Hepatocyte (in vitro differentiated cells): ENCODE data around the gene TMEM165. TPM values are rescaled to one million over a fixed set of nuclear protein-coding genes. Genes with fewer than 3 reads are reported as not detected.

ENCODE experiments used
- DNase-seq: peaks from one replicate; pipeline ENCODE4 v3.0.0-alpha.2; 2016; ENCODE audit warnings: low spot score
- H2AFZ ChIP-seq: fragments of 200-600 bp; sonication (generic); 2 replicates; pipeline ENCODE4 v1.6.0; 2016; ENCODE audit warnings: antibody characterized with exemption, mild to moderate bottlenecking
- H3K27ac ChIP-seq: fragments of 200-600 bp; sonication (generic); 2 replicates; pipeline ENCODE4 v1.5.1; 2016; ENCODE audit warnings: mild to moderate bottlenecking
- H3K27me3 ChIP-seq: fragments of 200-600 bp; sonication (generic); 2 replicates; pipeline ENCODE4 v1.6.1; 2016
- H3K36me3 ChIP-seq: fragments of 200-600 bp; sonication (generic); replicated peaks from 2 replicates; pipeline ENCODE4 v1.5.1; 2016; ENCODE audit warnings: low read depth; ENCODE audit not compliant: insufficient read depth
- H3K4me1 ChIP-seq: fragments of 200-600 bp; sonication (generic); 2 replicates; pipeline ENCODE4 v1.5.1; 2016; ENCODE audit warnings: mild to moderate bottlenecking, moderate library complexity; ENCODE audit not compliant: insufficient read depth
- H3K4me2 ChIP-seq: fragments of 200-600 bp; sonication (generic); 2 replicates; pipeline ENCODE4 v1.6.0; 2016
- H3K4me3 ChIP-seq: fragments of 200-600 bp; sonication (generic); 2 replicates; pipeline ENCODE4 v1.5.1; 2016; ENCODE audit warnings: mild to moderate bottlenecking
- H3K79me2 ChIP-seq: fragments of 200-600 bp; sonication (generic); 2 replicates; pipeline ENCODE4 v1.6.0; 2017; ENCODE audit warnings: mild to moderate bottlenecking
- H3K9me2 ChIP-seq: fragments of 200-600 bp; sonication (generic); replicated peaks from 2 replicates; pipeline ENCODE4 v1.6.0; 2017; ENCODE audit warnings: mild to moderate bottlenecking; ENCODE audit not compliant: insufficient read depth
- H3K9me3 ChIP-seq: fragments of 200-600 bp; sonication (generic); 2 replicates; pipeline ENCODE4 v1.5.1; 2016; ENCODE audit warnings: low read depth, mild to moderate bottlenecking
- H4K20me1 ChIP-seq: fragments of 200-600 bp; sonication (generic); 2 replicates; pipeline ENCODE4 v1.6.0; 2016; ENCODE audit warnings: mild to moderate bottlenecking; ENCODE audit not compliant: insufficient read depth, poor library complexity, severe bottlenecking
- CTCF ChIP-seq: fragments of 200-600 bp; sonication (generic); IDR thresholded peaks from 2 replicates; pipeline ENCODE4 v1.5.1; 2016; ENCODE audit warnings: antibody characterized with exemption, mild to moderate bottlenecking; ENCODE audit not compliant: poor library complexity
- EZH2 ChIP-seq: fragments of 200-600 bp; sonication (generic); IDR thresholded peaks from 2 replicates; pipeline ENCODE4 v1.6.1; 2016; ENCODE audit warnings: antibody characterized with exemption, mild to moderate bottlenecking, borderline replicate concordance
- EZH2phosphoT487 ChIP-seq: fragments of 200-600 bp; sonication (generic); IDR thresholded peaks from one replicate; pipeline ENCODE4 v1.6.1; 2018; ENCODE audit warnings: antibody characterized with exemption, mild to moderate bottlenecking, low read depth, moderate library complexity; ENCODE audit not compliant: unreplicated experiment, severe bottlenecking
- WGBS: methylation state at CpG from one replicate; pipeline ENCODE4 v1.1.6; 2016; ENCODE audit warnings: low lambda C conversion rate; ENCODE audit errors: missing lambda C conversion rate; 5-methylcytosine and 5-hydroxymethylcytosine counted together
- polyA plus RNA-seq: library from polyadenylated mRNA; unstranded; fragments of >200 nt; fragmentation: Nextera tagmentation; extraction: Ambion mirVana; gene quantifications from 2 replicates; pipeline ENCODE4 v1.2.1, GENCODE V29; 2016
- total RNA-seq: library from RNA; depleted of rRNA; stranded (reverse); fragments of >200 nt; gene quantifications from 2 replicates; pipeline ENCODE4 v1.2.3, GENCODE V29; 2014

The TMEM165 gene
- total and polyA plus RNA-seq, 2 experiments from 2014 or later, result 152 to 160 TPM

- H2AFZ ChIP-seq, result no peak overlapping the region
- no peak overlapping the region for H3K27ac ChIP-seq
- H3K4me3 ChIP-seq, result no peak overlapping the region
- H3K9me3 ChIP-seq, result no peaks in the 10 kb centered on the region
- 86% methylated on average over 2 of the region's 2 CpGs for WGBS
- H4K20me1 ChIP-seq, result no peaks in the 10 kb centered on the region
- H3K27me3 ChIP-seq, result no peaks in the 10 kb centered on the region
- no peaks in the 10 kb centered on the region for H3K79me2 ChIP-seq
- DNase-seq, result no peak
- no peak overlapping the region for H3K4me2 ChIP-seq
- no peaks in the 10 kb centered on the region for H3K9me2 ChIP-seq
- no peaks in the 10 kb centered on the region for H3K36me3 ChIP-seq
- no peaks in the 10 kb centered on the region for H3K4me1 ChIP-seq
- TF ChIP-seq EZH2, result no peak
- TF ChIP-seq CTCF, result no peak
These were observed 19.1 kb upstream of the TMEM165 start for GRCh38 chr4:55376698-55377097.

GRCh38 chr4:55378617-55379467 lies 16.9 kb upstream of the TMEM165 start:
- 75% methylated on average over 13 of the region's 13 CpGs for WGBS
- H2AFZ ChIP-seq, result no peak overlapping the region

GRCh38 chr4:55380576-55380975 lies 15.2 kb upstream of the TMEM165 start:
- Histone ChIP-seq H3K9me3 (no peaks in the 10 kb centered on the region), H3K4me1 (peaks cover 6% of the 10 kb centered on the region), H3K79me2 (no peaks in the 10 kb centered on the region), H3K4me2 (no peak overlapping the region), H2AFZ (no peak overlapping the region), H3K4me3 (no peak overlapping the region), H4K20me1 (no peaks in the 10 kb centered on the region), H3K27ac (no peak overlapping the region), H3K36me3 (no peaks in the 10 kb centered on the region), H3K9me2 (no peaks in the 10 kb centered on the region), H3K27me3 (no peaks in the 10 kb centered on the region)
- no peak for DNase-seq
- 69% methylated on average over 2 of the region's 2 CpGs for WGBS
- no peak for TF ChIP-seq CTCF
- TF ChIP-seq EZH2, result no peak
- TF ChIP-seq EZH2phosphoT487, result no peak

More at GRCh38 chr4:55378617-55379467, 16.9 kb upstream of the TMEM165 start:
- no peak overlapping the region for H3K27ac ChIP-seq
- H3K36me3 ChIP-seq, result no peaks in the 10 kb centered on the region
- H3K4me2 ChIP-seq, result no peak overlapping the region
- no peaks in the 10 kb centered on the region for H3K79me2 ChIP-seq
- TF ChIP-seq EZH2phosphoT487 (no peak), EZH2 (no peak), CTCF (no peak)
- no peaks in the 10 kb centered on the region for H4K20me1 ChIP-seq
- H3K27me3 ChIP-seq, result no peaks in the 10 kb centered on the region
- DNase-seq, result no peak
- no peaks in the 10 kb centered on the region for H3K9me3 ChIP-seq
- no peaks in the 10 kb centered on the region for H3K4me1 ChIP-seq
- no peaks in the 10 kb centered on the region for H3K9me2 ChIP-seq
- H3K4me3 ChIP-seq, result no peak overlapping the region
